Left ventricle myocardium inferior (tissue), 1 donor: ENCODE results near the gene LRRC56. TPM values are rescaled to one million over a fixed set of nuclear protein-coding genes. Genes with fewer than 3 reads are reported as not detected.

Experiments
- DNase-seq: peaks from one replicate; pipeline ENCODE4 v3.0.0-alpha.2; 2020
- H3K27ac ChIP-seq: fragments of 200-600 bp; replicated peaks from 2 replicates; pipeline ENCODE4 v1.8.0; 2021
- H3K27me3 ChIP-seq: fragments of 200-600 bp; 2 replicates; pipeline ENCODE4 v1.8.0; 2021; ENCODE audit warnings: low read depth
- H3K36me3 ChIP-seq: fragments of 200-600 bp; 2 replicates; pipeline ENCODE4 v1.8.0; 2021
- H3K4me1 ChIP-seq: fragments of 200-600 bp; 2 replicates; pipeline ENCODE4 v1.8.0; 2021
- H3K4me3 ChIP-seq: fragments of 200-600 bp; 2 replicates; pipeline ENCODE4 v1.8.0; 2021; ENCODE audit warnings: mild to moderate bottlenecking, moderate library complexity
- H3K9me3 ChIP-seq: fragments of 200-600 bp; replicated peaks from 2 replicates; pipeline ENCODE4 v1.8.0; 2021
- intact Hi-C: fragments of 100-400 bp; cut with micrococcal nuclease; formaldehyde crosslinking; loops from one replicate; pipeline ENCODE4 v1.11.0; 2022
- total RNA-seq: library from RNA; stranded (reverse); fragmentation: NEBNext Ultra II Directional; extraction: Animal tissue kit (Norgen Biotek cat#: 25700); gene quantifications from one replicate; pipeline ENCODE4 v1.2.1, GENCODE V29; 2021
- TF ChIP-seq, protein P1 (sequence below): fragments of 200-600 bp; IDR thresholded peaks from 2 replicates; pipeline ENCODE4 v1.8.0; 2021; ENCODE audit warnings: antibody characterized with exemption, mild to moderate bottlenecking, borderline replicate concordance
- donor health status: DM: no; HTN: yes; CAD: no; lungs with severe emphysema.

LRRC56 gene
- total RNA-seq, 1 donor from 2014 or later = 0.25 TPM

DNA sequence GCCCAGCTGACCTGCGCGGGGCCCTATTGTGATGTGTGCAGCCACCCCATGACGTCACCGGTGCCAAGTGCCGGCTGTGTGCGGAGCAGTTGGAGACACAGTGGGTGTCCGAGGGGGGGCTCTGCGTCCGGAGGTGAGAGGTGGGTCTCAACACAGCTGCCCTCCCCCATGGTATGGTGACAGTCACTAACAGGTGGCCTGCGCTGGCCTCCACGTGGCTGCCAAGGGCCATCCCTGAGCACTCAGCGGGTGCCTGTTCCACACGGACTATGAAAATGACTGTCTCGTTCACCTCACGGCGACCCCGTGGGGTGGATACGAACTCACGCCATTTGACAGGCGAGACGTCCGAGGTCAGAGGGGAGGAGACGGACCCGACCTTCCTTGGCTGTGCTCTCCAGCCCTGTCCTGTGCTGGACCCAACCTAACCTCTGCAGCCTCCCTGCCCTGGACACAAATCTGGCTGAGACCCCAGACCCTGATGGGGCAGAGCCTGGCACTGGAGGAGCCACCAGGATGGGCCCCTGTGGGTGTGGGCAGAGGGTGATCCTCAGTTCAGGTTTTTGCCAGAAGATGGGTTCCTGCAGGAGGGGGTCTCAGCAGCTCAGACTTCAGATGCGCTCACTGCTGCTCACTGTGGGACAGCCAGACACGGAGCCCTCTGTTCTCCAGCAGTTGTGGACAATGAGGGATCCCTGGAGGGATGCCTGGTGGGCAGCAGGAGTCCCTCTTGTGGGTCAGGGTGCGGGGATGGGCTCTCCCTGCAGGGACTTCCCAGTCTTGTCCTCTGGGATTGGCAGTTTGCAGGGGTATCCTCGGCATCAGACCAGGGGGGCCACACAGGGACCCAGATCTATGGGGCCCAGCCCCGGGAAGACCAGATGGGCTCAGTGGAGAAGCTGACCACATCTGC, 8.3 kb upstream of the LRRC56 start:
- no peak for DNase-seq
- intact Hi-C loops = no loop called here
- H3K9me3 ChIP-seq = no peaks in the 10 kb centered on the region
- H3K36me3 ChIP-seq = peaks cover 28% of the 10 kb centered on the region
- H3K27ac ChIP-seq = no peak overlapping the region
- H3K27me3 ChIP-seq = no peaks in the 10 kb centered on the region
- TF ChIP-seq, protein P1, sequence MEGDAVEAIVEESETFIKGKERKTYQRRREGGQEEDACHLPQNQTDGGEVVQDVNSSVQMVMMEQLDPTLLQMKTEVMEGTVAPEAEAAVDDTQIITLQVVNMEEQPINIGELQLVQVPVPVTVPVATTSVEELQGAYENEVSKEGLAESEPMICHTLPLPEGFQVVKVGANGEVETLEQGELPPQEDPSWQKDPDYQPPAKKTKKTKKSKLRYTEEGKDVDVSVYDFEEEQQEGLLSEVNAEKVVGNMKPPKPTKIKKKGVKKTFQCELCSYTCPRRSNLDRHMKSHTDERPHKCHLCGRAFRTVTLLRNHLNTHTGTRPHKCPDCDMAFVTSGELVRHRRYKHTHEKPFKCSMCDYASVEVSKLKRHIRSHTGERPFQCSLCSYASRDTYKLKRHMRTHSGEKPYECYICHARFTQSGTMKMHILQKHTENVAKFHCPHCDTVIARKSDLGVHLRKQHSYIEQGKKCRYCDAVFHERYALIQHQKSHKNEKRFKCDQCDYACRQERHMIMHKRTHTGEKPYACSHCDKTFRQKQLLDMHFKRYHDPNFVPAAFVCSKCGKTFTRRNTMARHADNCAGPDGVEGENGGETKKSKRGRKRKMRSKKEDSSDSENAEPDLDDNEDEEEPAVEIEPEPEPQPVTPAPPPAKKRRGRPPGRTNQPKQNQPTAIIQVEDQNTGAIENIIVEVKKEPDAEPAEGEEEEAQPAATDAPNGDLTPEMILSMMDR = no peak
- no peak overlapping the region for H3K4me3 ChIP-seq
- peaks cover 23% of the 10 kb centered on the region for H3K4me1 ChIP-seq

DNA sequence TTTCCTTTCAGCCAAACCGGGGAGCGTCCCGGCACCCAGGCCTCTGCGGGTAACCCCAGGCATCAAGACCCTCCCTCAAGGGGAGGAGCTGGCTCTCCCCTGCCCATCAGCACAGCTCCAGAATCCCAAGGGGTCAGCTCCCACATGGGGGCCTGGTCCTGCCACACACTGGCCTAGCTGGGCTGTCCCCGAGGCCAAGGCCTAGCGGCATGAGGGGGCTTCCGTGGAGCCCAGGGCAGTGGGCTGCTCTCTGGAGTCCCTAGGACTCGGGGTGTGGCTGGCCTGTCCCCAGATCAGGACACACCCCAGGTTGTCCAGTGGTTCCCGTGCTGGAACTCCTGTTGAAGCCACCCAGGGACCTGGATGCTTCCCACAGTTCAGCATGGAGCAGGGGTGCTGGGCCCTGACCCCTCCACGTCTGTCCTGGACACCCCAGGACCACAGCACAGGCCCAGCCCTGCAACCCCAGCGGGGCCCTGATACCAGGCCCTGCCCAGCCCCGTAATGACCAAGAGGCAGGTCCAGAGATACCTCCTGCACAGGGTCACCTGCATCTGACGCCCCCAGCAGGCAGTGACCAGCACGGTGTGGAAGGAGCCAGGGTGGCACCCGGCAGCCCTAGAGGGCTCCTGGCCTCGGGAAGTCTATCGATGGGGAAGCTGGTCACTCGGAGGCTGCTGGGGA, 7.5 kb upstream of the LRRC56 start:
- Histone ChIP-seq H3K4me1 (peaks cover 31% of the 10 kb centered on the region), H3K27ac (no peak overlapping the region), H3K27me3 (no peaks in the 10 kb centered on the region), H3K4me3 (no peak overlapping the region), H3K36me3 (peaks cover 28% of the 10 kb centered on the region), H3K9me3 (no peaks in the 10 kb centered on the region)
- TF ChIP-seq, protein P1 = no peak
- intact Hi-C loops = no loop called here
- DNase-seq = no peak

DNA sequence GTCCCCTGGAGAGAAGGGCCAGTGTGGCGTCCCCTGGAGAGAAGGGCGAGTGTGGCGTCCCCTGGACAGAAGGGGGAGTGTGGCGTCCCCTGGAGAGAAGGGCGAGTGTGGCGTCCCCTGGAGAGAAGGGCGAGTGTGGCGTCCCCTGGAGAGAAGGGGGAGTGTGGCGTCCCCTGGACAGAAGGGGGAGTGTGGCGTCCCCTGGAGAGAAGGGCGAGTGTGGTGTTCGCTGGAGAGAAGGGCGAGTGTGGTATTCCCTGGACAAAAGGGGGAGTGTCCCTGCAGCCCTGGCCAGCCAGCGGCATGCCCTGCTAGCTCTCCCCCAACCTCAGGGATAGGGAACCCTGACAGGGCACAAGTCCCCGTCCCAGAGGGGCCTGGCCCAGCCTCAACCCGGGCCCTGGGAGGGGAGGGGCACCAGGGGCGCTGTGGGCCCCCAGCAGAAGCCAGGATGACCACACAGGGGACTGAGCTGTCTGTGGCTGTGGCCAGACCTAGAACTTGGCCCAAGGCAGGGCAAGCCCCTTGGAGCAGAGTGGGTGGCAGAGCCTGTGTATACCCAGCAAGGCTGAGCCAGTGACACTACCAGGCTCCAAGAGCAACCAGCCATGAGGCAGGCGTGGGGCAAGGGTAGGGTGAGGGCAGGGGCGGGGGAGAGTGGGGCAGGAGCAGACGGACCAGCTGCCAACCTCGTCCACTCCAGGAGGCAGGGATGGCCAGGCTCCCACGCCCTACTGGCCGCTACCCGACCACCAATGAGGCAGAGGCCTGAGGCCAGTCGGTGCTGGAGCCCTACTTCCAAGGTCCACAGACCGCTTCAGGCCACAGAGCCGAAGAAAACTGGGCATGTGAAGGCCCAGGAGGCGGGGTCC, 6.1 kb upstream of the LRRC56 start:
- H3K9me3 ChIP-seq = no peaks in the 10 kb centered on the region
- H3K36me3 ChIP-seq = peaks cover 28% of the 10 kb centered on the region
- no peaks in the 10 kb centered on the region for H3K27me3 ChIP-seq
- TF ChIP-seq, protein P1 = no peak
- no peak overlapping the region for H3K27ac ChIP-seq
- peaks cover 38% of the 10 kb centered on the region for H3K4me1 ChIP-seq
- no peak for DNase-seq
- intact Hi-C loops = no loop called here
- no peak overlapping the region for H3K4me3 ChIP-seq

DNA sequence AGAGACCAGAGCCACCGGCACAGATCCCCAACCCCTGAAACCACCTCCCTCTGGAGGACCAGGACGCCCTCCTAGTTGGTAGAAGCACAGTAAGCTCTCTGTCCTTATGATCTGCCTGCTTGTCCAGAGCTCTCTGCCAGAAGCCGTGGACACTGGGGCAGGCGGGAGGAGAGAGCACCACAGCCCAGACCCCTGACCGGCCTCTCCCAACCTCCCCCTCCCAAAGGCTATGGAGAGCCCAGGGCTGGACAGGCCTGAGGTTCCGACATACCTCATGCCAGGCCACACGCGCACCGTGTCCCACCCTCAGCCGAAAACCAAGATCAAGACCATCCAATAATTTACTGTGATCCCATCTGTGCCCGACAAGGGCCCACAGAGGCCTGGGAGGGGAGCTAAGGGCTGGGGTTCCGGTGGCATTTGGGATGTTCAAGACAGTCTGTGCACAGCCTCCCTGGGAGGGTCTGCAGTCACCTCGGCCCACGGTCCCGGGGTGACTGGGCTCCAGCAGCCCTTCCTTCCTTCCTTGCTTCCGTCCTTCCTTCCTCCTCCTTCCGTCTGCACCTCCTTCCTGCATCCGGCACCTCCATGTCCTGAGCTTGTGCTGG, 5.3 kb upstream of the LRRC56 start:
- Histone ChIP-seq H3K27me3 (peaks cover 6% of the 10 kb centered on the region), H3K4me3 (no peak overlapping the region), H3K9me3 (no peaks in the 10 kb centered on the region), H3K4me1 (peaks cover 46% of the 10 kb centered on the region), H3K27ac (peak overlapping the region; percentile 48), H3K36me3 (peaks cover 28% of the 10 kb centered on the region)
- no peak for DNase-seq
- TF ChIP-seq, protein P1 = no peak
- intact Hi-C loops = no loop called here

DNA sequence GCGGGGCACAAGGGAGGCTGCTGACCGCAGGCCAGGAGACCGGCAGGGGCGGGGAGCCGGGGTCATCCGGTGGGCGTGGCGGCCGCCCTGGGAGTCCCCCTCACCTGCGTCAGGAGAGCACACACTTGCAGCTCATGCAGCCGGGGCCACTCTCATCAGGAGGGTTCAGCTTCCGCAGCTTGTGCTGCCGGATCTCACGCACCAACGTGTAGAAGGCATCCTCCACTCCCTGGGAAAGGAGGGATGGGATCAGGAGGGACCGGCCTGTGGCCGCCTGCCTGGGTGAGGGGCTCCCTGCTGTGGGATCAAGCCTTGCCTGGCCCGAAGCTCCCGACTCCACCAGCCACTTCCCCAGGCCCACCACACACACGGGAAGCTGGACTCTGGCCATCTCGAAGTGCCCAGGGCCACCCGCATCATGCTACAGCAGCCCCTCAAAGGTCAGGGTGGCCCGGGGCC, 4.8 kb upstream of the LRRC56 start:
- no peak for DNase-seq
- TF ChIP-seq, protein P1 = no peak
- Histone ChIP-seq H3K9me3 (no peaks in the 10 kb centered on the region), H3K36me3 (peaks cover 28% of the 10 kb centered on the region), H3K4me3 (no peak overlapping the region), H3K4me1 (peaks cover 51% of the 10 kb centered on the region), H3K27me3 (peaks cover 12% of the 10 kb centered on the region), H3K27ac (peak overlapping the region; percentile 48)
- intact Hi-C loops = no loop called here
